Liver (tissue), 9 donors: Measurements from ENCODE around the gene STK40. TPM values are rescaled to one million over a fixed set of nuclear protein-coding genes. Genes with fewer than 3 reads are reported as not detected.

Experiments
- DNase-seq: peaks from one replicate; pipeline ENCODE4 v3.0.0-alpha.2; 2017; ENCODE audit warnings: low spot score
- H3K27ac ChIP-seq, 2 donors: one replicate each; pipeline ENCODE4 v1.7.0; 2013; ENCODE audit warnings: inconsistent platforms in 2 of 2, low read length in 2 of 2, control low read depth in 1 of 2, low read depth in 1 of 2, mild to moderate bottlenecking in 1 of 2
- H3K27me3 ChIP-seq, 4 donors: one replicate each; pipeline versions ENCODE4 v1.6.1 to v1.7.0; 2013; ENCODE audit warnings: low read length in 3 of 4, inconsistent platforms in 1 of 4, mild to moderate bottlenecking in 1 of 4, moderate library complexity in 1 of 4; ENCODE audit not compliant: control insufficient read depth in 4 of 4, insufficient read depth in 4 of 4
- H3K36me3 ChIP-seq, 4 donors: one replicate each; pipeline versions ENCODE4 v1.6.1 to v1.7.0; 2013; ENCODE audit warnings: low read length in 3 of 4, mild to moderate bottlenecking in 3 of 4, low read depth in 1 of 4, moderate library complexity in 1 of 4; ENCODE audit not compliant: control insufficient read depth in 4 of 4, insufficient read depth in 3 of 4
- H3K4me1 ChIP-seq, 4 donors: one replicate each; pipeline versions ENCODE4 v1.6.1 to v1.7.0; 2013; ENCODE audit warnings: low read length in 3 of 4, mild to moderate bottlenecking in 3 of 4, moderate library complexity in 1 of 4; ENCODE audit not compliant: control insufficient read depth in 4 of 4, insufficient read depth in 4 of 4
- H3K4me3 ChIP-seq, 3 donors: one replicate each; pipeline versions ENCODE4 v1.6.1 to v1.7.0; 2013; ENCODE audit warnings: low read length in 3 of 3, control low read depth in 1 of 3, low read depth in 1 of 3, mild to moderate bottlenecking in 1 of 3
- H3K9ac ChIP-seq, 2 donors: one replicate each; pipeline ENCODE4 v1.7.0; 2013; ENCODE audit warnings: low read length in 2 of 2, mild to moderate bottlenecking in 2 of 2, moderate library complexity in 2 of 2, control low read depth in 1 of 2, low read depth in 1 of 2
- H3K9me3 ChIP-seq, 4 donors: one replicate each; pipeline versions ENCODE4 v1.6.1 to v1.7.0; 2013; ENCODE audit warnings: low read length in 3 of 4; ENCODE audit not compliant: control insufficient read depth in 4 of 4
- EGR1 ChIP-seq, 2 donors: IDR thresholded peaks; 2 replicates each; pipeline ENCODE4 v1.6.1; 2016 to 2018; ENCODE audit warnings: antibody characterized with exemption in 2 of 2, low read depth in 2 of 2
- FOXA1 ChIP-seq: IDR thresholded peaks from 2 replicates; pipeline ENCODE4 v1.6.1; 2016; ENCODE audit warnings: antibody characterized with exemption
- FOXA2 ChIP-seq: IDR thresholded peaks from 2 replicates; pipeline ENCODE4 v1.6.1; 2016; ENCODE audit warnings: antibody characterized with exemption
- GABPA ChIP-seq, 2 donors: IDR thresholded peaks in 1 of 2; conservative IDR thresholded peaks in 1 of 2; 2 replicates each; pipeline ENCODE4 v1.6.1; 2016; ENCODE audit warnings: antibody characterized with exemption in 2 of 2, mild to moderate bottlenecking in 1 of 2, moderate library complexity in 1 of 2
- HNF4A ChIP-seq, 2 donors: conservative IDR thresholded peaks; 2 replicates each; pipeline ENCODE4 v1.6.1; 2016; ENCODE audit warnings: antibody characterized with exemption in 2 of 2, mild to moderate bottlenecking in 2 of 2
- HNF4G ChIP-seq: IDR thresholded peaks from 2 replicates; pipeline ENCODE4 v1.6.1; 2016; ENCODE audit warnings: antibody characterized with exemption
- JUND ChIP-seq, 2 donors: IDR thresholded peaks; 2 replicates each; pipeline ENCODE4 v1.6.1; 2016; ENCODE audit warnings: antibody characterized with exemption in 2 of 2
- NR2F2 ChIP-seq: IDR thresholded peaks from 2 replicates; pipeline ENCODE4 v1.6.1; 2016; ENCODE audit warnings: antibody characterized with exemption
- RAD21 ChIP-seq, 2 donors: IDR thresholded peaks; 2 replicates each; pipeline ENCODE4 v1.6.1; 2016; ENCODE audit warnings: antibody characterized with exemption in 2 of 2, mild to moderate bottlenecking in 2 of 2
- REST ChIP-seq: IDR thresholded peaks from 2 replicates; pipeline ENCODE4 v1.6.1; 2016; ENCODE audit warnings: antibody characterized with exemption, mild to moderate bottlenecking
- RXRA ChIP-seq, 2 donors: IDR thresholded peaks; 2 replicates each; pipeline ENCODE4 v1.6.1; 2017 to 2018; ENCODE audit warnings: antibody characterized with exemption in 2 of 2, mild to moderate bottlenecking in 1 of 2
- YY1 ChIP-seq: IDR thresholded peaks from 2 replicates; pipeline ENCODE4 v1.6.1; 2016; ENCODE audit warnings: antibody characterized with exemption, mild to moderate bottlenecking
- WGBS: extraction: QIAGEN DNeasy Blood & Tissue Kit; methylation state at CpG from one replicate; pipeline ENCODE4 v1.1.7; 2013; 5-methylcytosine and 5-hydroxymethylcytosine counted together
- polyA plus RNA-seq, 2 donors: library from polyadenylated mRNA; stranded (reverse) in 1 of 2; unstranded in 1 of 2; fragments of 200-250 nt in 1 of 2; fragments of >200 nt in 1 of 2; fragmentation: Nextera tagmentation in 1 of 2; extraction: Ambion mirVana in 1 of 2; gene quantifications; one replicate each; pipeline versions ENCODE4 v1.2.1 to v1.2.3, GENCODE V29; 2013 to 2015
- total RNA-seq, 2 donors: library from RNA; depleted of rRNA; stranded (reverse); fragments of >200 nt; gene quantifications; one replicate each; pipeline ENCODE4 v1.2.3, GENCODE V29; 2014
- TF ChIP-seq, protein P1 (sequence below): IDR thresholded peaks from 2 replicates; pipeline ENCODE4 v1.6.1; 2016; ENCODE audit warnings: antibody characterized with exemption
- donor health status: healthy.
- donor health status: healthy.
- donor health status: healthy.
- donor health status: healthy.
- donor health status: healthy.

Gene STK40
- total and polyA plus RNA-seq, 4 donors, result 13.0 to 26.8 (median 21.9) TPM

GRCh38 chr1:36322786-36323635, 62.7 kb downstream of the STK40 start:
- peaks cover 5 to 25% (median 13%) of the 10 kb centered on the region in 4 donors for H3K4me1 ChIP-seq

DNA sequence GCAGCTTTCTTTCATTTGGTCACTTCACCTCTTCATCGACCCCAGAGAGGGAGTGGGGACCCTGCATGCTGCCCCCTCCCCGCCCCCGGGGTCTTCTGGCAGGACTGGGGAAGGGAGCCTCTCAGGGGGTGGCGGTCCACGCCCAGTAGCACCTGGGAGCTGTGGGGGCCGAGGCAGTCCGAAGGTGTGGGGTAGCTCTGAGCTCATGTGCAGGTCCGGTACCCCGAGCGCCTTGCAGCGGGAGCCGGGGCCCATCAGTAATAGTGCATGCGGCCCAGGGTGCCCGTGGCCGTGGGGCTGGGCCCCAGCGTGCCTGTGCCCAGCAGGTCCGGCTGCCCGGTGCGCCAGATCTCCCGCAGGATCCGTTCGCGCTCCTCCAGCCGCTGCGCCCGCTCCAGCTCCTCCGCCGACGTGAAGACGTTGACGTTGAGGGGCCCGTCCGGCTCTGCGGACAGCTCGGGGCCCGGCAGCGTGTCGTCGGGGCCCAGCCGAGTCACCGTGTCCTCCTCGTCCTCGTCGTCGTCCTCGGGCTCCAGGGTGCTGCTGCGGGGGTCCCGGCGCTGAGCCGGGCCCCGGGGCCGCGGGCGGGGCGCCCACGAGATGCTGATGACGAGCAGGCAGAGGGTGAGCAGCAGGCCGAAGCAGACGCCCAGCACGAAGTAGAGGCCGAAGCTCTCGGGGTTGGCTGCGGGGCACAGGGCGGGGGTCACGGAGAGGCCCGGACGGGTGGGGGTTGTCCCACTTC, 63.5 kb downstream of the STK40 start:
- peak overlapping the region; percentile 28 to 78 for H3K27ac ChIP-seq
- 54% methylated on average over 67 of the region's 67 CpGs for WGBS
- no peak overlapping the region for H3K9ac ChIP-seq
- TF ChIP-seq FOXA1, result no peak
- TF ChIP-seq, protein P1, sequence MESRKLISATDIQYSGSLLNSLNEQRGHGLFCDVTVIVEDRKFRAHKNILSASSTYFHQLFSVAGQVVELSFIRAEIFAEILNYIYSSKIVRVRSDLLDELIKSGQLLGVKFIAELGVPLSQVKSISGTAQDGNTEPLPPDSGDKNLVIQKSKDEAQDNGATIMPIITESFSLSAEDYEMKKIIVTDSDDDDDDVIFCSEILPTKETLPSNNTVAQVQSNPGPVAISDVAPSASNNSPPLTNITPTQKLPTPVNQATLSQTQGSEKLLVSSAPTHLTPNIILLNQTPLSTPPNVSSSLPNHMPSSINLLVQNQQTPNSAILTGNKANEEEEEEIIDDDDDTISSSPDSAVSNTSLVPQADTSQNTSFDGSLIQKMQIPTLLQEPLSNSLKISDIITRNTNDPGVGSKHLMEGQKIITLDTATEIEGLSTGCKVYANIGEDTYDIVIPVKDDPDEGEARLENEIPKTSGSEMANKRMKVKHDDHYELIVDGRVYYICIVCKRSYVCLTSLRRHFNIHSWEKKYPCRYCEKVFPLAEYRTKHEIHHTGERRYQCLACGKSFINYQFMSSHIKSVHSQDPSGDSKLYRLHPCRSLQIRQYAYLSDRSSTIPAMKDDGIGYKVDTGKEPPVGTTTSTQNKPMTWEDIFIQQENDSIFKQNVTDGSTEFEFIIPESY, result no peak
- TF ChIP-seq REST, result no peak
- no peak for TF ChIP-seq YY1
- H3K4me1 ChIP-seq, result peaks cover 5 to 25% (median 13%) of the 10 kb centered on the region in 4 donors
- H3K4me3 ChIP-seq, result peak overlapping the region in 1 of 3 donors; percentile 82
- no peaks in the 10 kb centered on the region for H3K9me3 ChIP-seq
- no peaks in the 10 kb centered on the region for H3K36me3 ChIP-seq
- no peaks in the 10 kb centered on the region for H3K27me3 ChIP-seq
- DNase-seq, result no peak

More at GRCh38 chr1:36322786-36323635, 62.7 kb downstream of the STK40 start:
- 11% methylated on average over 83 of the region's 83 CpGs for WGBS
- Histone ChIP-seq H3K27me3 (no peaks in the 10 kb centered on the region), H3K9ac (peak overlapping the region in 1 of 2 donors; percentile 45), H3K9me3 (no peaks in the 10 kb centered on the region), H3K36me3 (no peaks in the 10 kb centered on the region), H3K4me3 (peak overlapping the region; percentile 32 to 82 (median 47)), H3K27ac (peak overlapping the region; percentile 28 to 78)
- TF ChIP-seq FOXA2 (no peak), RXRA (IDR thresholded peaks at IDR 0.05) (no peak), NR2F2 (no peak), HNF4G (no peak), HNF4A (conservative IDR thresholded peaks at IDR 0.05) (no peak), EGR1 (IDR thresholded peaks at IDR 0.05; ENCODE audit: low read depth in 2 of 2) (no peak), JUND (IDR thresholded peaks at IDR 0.05) (no peak), GABPA (IDR thresholded peaks at IDR 0.05 in 1 of 2, conservative IDR thresholded peaks at IDR 0.05 in 1 of 2) (no peak), RAD21 (IDR thresholded peaks at IDR 0.05) (no peak)
- TF ChIP-seq, protein P1, result no peak
- no peak for DNase-seq
